A673 (cell line): Measurements from ENCODE around the gene SDC1.

Source experiments
- EZH2 ChIP-seq: fragments of 200-600 bp; sonication (generic); IDR thresholded peaks from 2 replicates; pipeline ENCODE4 v1.6.1; 2017; ENCODE audit warnings: borderline replicate concordance, low read depth, mild to moderate bottlenecking, mixed read lengths, antibody characterized with exemption, low read length; ENCODE audit not compliant: poor library complexity, severe bottlenecking
- TF ChIP-seq, protein P1 (sequence below): fragments of 300-800, 200-600 bp; sonication (generic); conservative IDR thresholded peaks from 2 replicates; pipeline ENCODE4 v1.5.1; 2017; ENCODE audit warnings: low read depth, mild to moderate bottlenecking, antibody characterized with exemption, low read length, moderate library complexity, mixed read lengths

DNA sequence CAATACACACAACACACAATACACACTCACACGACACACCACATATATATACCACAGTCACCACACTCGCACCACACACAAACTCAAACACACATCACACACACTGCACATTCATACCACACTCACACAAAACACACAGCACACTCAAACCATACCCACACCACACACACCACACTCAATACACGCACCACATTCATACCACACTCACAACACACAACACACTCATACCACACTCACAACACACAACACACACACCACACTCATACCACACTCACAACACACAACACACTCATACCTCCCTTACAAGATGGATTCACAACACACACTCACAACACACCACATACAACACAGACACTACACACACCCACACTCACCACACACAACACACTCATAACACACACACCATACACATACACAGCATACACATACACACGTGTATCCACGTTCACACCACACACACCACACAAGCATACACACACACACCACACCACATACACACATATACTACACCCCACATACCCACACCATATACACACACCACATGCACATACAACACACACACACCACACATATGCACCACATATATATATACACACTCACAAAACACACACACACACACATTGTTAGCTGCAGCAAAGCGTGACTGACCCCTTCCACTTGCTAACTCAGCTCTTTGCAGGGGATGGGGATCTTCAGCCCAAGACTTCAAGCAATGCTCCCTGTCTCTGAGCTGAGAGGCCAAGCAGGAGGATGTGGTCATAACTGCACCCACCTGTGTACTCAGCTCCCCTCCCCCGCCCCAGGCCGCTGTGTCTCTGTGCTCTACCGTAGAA is 59.0 kb downstream of the SDC1 start:
- TF ChIP-seq EZH2: no peak
- TF ChIP-seq, protein P1, sequence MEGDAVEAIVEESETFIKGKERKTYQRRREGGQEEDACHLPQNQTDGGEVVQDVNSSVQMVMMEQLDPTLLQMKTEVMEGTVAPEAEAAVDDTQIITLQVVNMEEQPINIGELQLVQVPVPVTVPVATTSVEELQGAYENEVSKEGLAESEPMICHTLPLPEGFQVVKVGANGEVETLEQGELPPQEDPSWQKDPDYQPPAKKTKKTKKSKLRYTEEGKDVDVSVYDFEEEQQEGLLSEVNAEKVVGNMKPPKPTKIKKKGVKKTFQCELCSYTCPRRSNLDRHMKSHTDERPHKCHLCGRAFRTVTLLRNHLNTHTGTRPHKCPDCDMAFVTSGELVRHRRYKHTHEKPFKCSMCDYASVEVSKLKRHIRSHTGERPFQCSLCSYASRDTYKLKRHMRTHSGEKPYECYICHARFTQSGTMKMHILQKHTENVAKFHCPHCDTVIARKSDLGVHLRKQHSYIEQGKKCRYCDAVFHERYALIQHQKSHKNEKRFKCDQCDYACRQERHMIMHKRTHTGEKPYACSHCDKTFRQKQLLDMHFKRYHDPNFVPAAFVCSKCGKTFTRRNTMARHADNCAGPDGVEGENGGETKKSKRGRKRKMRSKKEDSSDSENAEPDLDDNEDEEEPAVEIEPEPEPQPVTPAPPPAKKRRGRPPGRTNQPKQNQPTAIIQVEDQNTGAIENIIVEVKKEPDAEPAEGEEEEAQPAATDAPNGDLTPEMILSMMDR: no peak
